Fibroblast of pulmonary artery (primary cell): ENCODE measurements around the gene GFAP.

ENCODE experiments used
- DNase-seq: peaks from one replicate; pipeline ENCODE4 v3.0.0-alpha.2; 2010; ENCODE audit warnings: low read depth
- H3K4me3 ChIP-seq: replicated peaks from 2 replicates; pipeline ENCODE4 v1.5.1; 2011; ENCODE audit warnings: low read depth, mild to moderate bottlenecking, control low read depth, low read length, moderate library complexity
- CTCF ChIP-seq: IDR thresholded peaks from 2 replicates; pipeline ENCODE4 v1.5.1; 2011; ENCODE audit warnings: mild to moderate bottlenecking, control low read depth, low read length, inconsistent platforms; ENCODE audit errors: missing control alignments

The GFAP gene

DNA sequence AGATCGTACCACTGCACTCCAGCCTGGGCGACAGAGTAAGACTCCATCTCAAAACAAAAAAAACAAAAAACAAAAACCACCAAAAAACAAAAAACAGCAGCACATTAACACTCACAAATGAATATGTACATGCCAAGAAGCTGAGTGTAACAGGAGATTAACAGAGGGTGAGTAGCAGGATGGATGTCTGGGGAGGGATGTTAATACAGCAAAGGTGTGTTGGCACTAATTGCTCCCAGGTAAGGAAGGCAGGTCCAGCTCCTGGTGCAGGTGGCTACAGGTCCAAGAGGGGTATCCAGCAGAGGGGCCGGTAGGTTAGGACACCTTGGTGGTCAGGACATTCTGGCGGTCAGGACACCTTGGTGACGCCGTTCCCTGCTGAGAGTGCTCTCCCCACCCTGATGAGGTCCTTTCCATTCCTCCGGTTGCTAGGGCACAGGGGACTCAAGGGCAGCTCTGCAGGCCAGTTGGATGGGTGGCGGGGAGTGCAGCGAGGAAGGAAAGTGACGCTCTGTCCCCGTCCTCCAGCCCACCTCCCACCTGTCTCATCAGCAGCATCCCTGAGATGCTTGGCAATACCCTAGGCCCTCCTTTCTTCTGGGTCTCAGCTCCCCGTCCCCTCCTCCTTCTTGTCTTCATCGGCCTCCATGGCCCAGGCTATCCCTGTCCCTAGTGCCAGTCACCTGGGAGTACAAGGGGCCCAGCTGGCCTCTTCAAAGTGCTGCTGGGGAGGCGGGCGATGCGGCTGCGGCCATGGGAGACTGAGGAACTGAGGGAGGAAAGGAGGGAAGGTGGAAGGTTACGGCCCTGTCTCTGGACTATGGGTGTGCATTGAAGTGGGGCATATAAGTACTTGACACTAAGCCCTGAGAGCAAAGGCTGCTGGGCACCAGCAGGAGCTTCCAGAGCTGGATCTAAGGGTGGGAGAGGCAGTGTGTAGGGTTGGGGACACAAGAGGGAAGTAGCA is 10.7 kb upstream of the GFAP start:
- no peak overlapping the region for H3K4me3 ChIP-seq
- DNase-seq = no peak
- no peak for TF ChIP-seq CTCF

DNA sequence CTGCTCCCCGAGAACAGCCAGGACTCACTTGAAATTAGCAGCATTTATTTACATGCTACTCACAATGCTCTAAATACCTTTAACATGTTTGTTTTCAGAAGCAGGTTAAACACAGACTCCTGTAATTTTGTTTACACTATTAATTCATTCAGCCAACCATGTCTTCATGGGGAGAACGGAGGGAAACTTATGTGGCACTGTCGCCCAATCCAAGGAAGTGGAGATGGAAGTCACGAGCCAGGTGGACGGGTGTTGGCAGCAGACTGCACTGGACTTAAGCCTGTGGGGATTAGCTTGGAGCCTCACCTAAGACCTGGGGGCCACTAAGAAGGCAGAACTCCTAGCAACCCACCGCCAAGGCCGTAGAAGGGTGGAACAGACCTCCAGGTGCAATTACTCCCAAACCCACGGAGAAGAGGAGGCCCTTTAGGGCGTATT is 8.8 kb upstream of the GFAP start:
- H3K4me3 ChIP-seq = no peak overlapping the region
- no peak for TF ChIP-seq CTCF
- DNase-seq = no peak

DNA sequence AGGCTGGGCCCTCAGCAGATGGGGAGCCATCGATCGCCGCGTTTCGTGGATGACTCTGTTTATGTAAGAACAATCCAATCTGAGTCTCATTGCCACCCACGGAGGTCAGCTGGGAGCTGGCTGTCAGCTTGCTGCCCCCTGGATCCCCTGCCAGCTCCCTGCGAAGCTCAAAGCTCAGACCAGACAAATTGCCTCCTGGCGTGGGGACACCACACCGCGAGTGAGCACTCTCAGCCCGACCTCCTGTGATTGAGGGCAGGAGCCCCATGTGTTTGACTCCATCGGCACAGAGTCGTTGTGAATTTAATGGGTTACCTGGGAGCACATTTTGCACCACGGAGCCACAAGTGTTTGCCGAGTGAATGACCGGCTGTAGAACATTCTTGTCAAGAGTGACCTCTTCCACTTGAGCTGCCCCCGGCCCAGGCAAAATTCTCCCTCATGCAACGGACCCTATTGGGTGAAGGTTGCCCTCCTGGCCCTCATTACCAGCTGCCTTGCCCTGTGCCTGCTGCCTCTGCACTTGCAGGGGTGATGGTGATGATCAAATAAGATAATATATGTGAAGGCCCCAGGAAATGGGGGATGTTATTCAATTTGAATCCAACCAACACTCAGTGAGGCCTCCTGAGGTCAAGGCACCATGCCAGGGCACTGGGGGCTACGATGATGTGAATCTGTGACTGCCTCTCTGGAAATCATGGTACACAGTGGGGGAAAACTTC is 7.6 kb upstream of the GFAP start:
- TF ChIP-seq CTCF = no peak
- DNase-seq = no peak
- H3K4me3 ChIP-seq = no peak overlapping the region

DNA sequence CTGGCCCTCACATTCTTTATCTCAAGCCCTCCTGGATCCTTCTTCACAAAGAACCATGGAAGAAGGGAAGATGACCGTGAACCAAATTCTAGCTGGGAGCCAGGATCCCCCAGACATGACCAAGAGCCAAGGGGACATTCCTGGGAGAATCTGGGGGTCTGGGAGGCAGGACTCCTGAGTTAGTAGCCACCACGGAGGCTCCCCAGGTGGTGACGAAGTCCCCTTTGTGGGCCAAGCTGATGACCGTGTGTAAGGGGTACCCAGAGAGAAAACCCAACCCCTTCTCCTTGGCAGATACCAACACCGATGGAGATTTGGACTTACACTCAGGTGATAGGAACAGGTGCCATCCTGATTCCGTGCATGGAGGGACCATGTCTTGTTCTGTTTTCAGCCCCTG is 6.8 kb upstream of the GFAP start:
- no peak for DNase-seq
- TF ChIP-seq CTCF = no peak
- H3K4me3 ChIP-seq = no peak overlapping the region

- TF ChIP-seq CTCF = no peak
- no peak for DNase-seq
- no peak overlapping the region for H3K4me3 ChIP-seq
Measured at GRCh38 chr17:44921122-44921882, 6.0 kb upstream of the GFAP start.

- no peak for TF ChIP-seq CTCF
- no peak for DNase-seq
- no peak overlapping the region for H3K4me3 ChIP-seq
Measured at GRCh38 chr17:44920565-44920940, 5.3 kb upstream of the GFAP start.
